ENCODE data around the gene SAMD4B. TPM values are rescaled to one million over a fixed set of nuclear protein-coding genes. Genes with fewer than 3 reads are reported as not detected.

Gene SAMD4B
- total and polyA plus RNA-seq, 8 donors, result 49.9 to 136 (median 66.2) TPM

- DNase-seq, result no peak
- 78 to 88% (median 85%) methylated on average over 4 of the region's 4 CpGs for whole genome bisulfite sequencing, 5 donors
- Histone ChIP-seq H3K4me3 (no peak overlapping the region), H3K4me1 (no peaks in the 10 kb centered on the region), H3K27ac (no peak overlapping the region), H3K36me3 (no peaks in the 10 kb centered on the region), H3K9me3 (no peaks in the 10 kb centered on the region), H3K27me3 (peaks cover 0 to 17% (median 4%) of the 10 kb centered on the region in 3 donors)
- intact Hi-C loops (cut with DNase I; ENCODE audit: low total_unique reads), result no loop called here
- TF ChIP-seq EP300 (IDR thresholded peaks at IDR 0.05) (no peak), POLR2A (IDR thresholded peaks at IDR 0.05) (no peak), POLR2AphosphoS5 (IDR thresholded peaks at IDR 0.05) (no peak)
- TF ChIP-seq, protein P1, sequence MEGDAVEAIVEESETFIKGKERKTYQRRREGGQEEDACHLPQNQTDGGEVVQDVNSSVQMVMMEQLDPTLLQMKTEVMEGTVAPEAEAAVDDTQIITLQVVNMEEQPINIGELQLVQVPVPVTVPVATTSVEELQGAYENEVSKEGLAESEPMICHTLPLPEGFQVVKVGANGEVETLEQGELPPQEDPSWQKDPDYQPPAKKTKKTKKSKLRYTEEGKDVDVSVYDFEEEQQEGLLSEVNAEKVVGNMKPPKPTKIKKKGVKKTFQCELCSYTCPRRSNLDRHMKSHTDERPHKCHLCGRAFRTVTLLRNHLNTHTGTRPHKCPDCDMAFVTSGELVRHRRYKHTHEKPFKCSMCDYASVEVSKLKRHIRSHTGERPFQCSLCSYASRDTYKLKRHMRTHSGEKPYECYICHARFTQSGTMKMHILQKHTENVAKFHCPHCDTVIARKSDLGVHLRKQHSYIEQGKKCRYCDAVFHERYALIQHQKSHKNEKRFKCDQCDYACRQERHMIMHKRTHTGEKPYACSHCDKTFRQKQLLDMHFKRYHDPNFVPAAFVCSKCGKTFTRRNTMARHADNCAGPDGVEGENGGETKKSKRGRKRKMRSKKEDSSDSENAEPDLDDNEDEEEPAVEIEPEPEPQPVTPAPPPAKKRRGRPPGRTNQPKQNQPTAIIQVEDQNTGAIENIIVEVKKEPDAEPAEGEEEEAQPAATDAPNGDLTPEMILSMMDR (IDR thresholded peaks at IDR 0.05), result no peak
Observed at GRCh38 chr19:39296906-39297305, 45.3 kb upstream of the SAMD4B start.

- peak overlapping the region in 1 of 5 donors; percentile 22 for H3K27ac ChIP-seq
- no peaks in the 10 kb centered on the region for H3K36me3 ChIP-seq
- H3K4me1 ChIP-seq, result no peaks in the 10 kb centered on the region
- H3K27me3 ChIP-seq, result peaks cover 0 to 16% (median 4%) of the 10 kb centered on the region in 3 donors
- peak; percentile 37 to 40 for DNase-seq
- WGBS, 5 donors, result 59 to 68% (median 63%) methylated on average over 12 to 17 of the region's 17 CpGs
- no peak overlapping the region for H3K4me3 ChIP-seq
- H3K9me3 ChIP-seq, result no peaks in the 10 kb centered on the region
- TF ChIP-seq POLR2AphosphoS5 (IDR thresholded peaks at IDR 0.05) (no peak), EP300 (IDR thresholded peaks at IDR 0.05) (no peak), POLR2A (IDR thresholded peaks at IDR 0.05) (no peak)
- TF ChIP-seq, protein P1 (IDR thresholded peaks at IDR 0.05), result no peak
- intact Hi-C loops (cut with DNase I; ENCODE audit: low total_unique reads), result no loop called here
Observed at GRCh38 chr19:39297931-39298634, 44.1 kb upstream of the SAMD4B start.

DNA sequence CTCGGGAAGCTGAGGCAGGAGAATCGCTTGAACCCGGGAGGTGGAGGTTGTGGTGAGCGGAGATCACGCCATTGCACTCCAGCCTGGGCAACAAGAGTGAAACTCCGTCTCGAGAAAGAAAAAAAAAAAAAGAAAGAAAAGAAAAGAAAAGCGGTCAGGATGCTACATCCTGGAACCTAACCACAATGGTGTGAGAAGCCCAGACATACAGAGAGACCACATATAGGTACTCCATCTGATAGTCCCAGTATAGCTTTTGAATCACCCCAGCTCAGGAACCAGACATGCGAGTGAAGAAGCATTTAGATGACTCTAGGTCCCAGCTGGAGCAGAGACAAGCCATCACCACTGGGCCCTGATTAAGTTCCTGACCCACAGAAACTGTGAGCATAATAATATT is 42.8 kb upstream of the SAMD4B start:
- H3K9me3 ChIP-seq, result no peaks in the 10 kb centered on the region
- no peak for DNase-seq
- intact Hi-C loops (cut with DNase I; ENCODE audit: low total_unique reads), result no loop called here

DNA sequence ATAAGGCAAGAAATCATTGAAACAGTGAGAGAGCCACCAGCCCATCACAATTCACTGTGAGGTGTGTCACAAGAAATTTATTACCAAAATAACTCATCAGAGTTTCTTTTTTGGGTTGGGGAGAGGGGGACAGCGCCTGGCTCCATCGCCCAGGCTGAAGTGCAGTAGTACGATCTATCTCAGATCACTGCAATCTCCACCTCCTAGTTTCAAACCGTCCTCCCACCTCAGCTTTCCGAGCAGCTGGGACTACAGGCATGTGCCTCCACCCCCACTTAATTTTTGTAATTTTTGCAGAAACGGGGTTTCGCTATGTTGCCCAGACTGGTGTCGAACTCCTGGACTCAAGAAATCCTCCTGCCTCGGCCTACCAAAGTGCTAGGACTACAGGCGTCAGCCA is 42.4 kb upstream of the SAMD4B start:
- no peak overlapping the region for H3K4me3 ChIP-seq

More for the DNA sequence above, 42.8 kb upstream of the SAMD4B start:
- Histone ChIP-seq H3K27me3 (peaks cover 0 to 29% (median 11%) of the 10 kb centered on the region in 3 donors), H3K4me3 (no peak overlapping the region), H3K36me3 (no peaks in the 10 kb centered on the region), H3K27ac (no peak overlapping the region), H3K4me1 (no peaks in the 10 kb centered on the region)
- 79 to 89% (median 85%) methylated on average over 9 of the region's 9 CpGs for WGBS, 5 donors
- TF ChIP-seq POLR2AphosphoS5 (IDR thresholded peaks at IDR 0.05), result no peak
- TF ChIP-seq POLR2A (IDR thresholded peaks at IDR 0.05), result no peak
- no peak for TF ChIP-seq EP300 (IDR thresholded peaks at IDR 0.05)
- TF ChIP-seq, protein P1 (IDR thresholded peaks at IDR 0.05), result no peak

More for the DNA sequence above, 42.4 kb upstream of the SAMD4B start:
- WGBS, 5 donors, result 89 to 95% (median 91%) methylated on average over 10 of the region's 10 CpGs
- TF ChIP-seq POLR2A (IDR thresholded peaks at IDR 0.05) (no peak), EP300 (IDR thresholded peaks at IDR 0.05) (no peak), POLR2AphosphoS5 (IDR thresholded peaks at IDR 0.05) (no peak)
- TF ChIP-seq, protein P1 (IDR thresholded peaks at IDR 0.05), result no peak
- no peak overlapping the region for H3K27ac ChIP-seq
- no peak for DNase-seq
- H3K9me3 ChIP-seq, result no peaks in the 10 kb centered on the region
- intact Hi-C loops (cut with DNase I; ENCODE audit: low total_unique reads), result no loop called here
- H3K27me3 ChIP-seq, result peaks cover 0 to 33% (median 13%) of the 10 kb centered on the region in 3 donors
- no peaks in the 10 kb centered on the region for H3K4me1 ChIP-seq
- H3K36me3 ChIP-seq, result no peaks in the 10 kb centered on the region

All from stomach (tissue), 9 donors.